H9 (cell line): ENCODE measurements around the gene ENO4. TPM values are rescaled to one million over a fixed set of nuclear protein-coding genes. Genes with fewer than 3 reads are reported as not detected.

Experiments used
- DNase-seq: peaks from one replicate; pipeline ENCODE4 v3.0.0-alpha.2; 2017
- H2AFZ ChIP-seq: one replicate; pipeline ENCODE4 v1.6.1; 2013; ENCODE audit warnings: mild to moderate bottlenecking, low read length, control low read depth, moderate library complexity
- H2AK5ac ChIP-seq: 2 replicates; pipeline ENCODE4 v1.6.1; 2013; ENCODE audit warnings: low read length, control low read depth, mixed read lengths; ENCODE audit not compliant: insufficient read length
- H2BK120ac ChIP-seq: one replicate; pipeline ENCODE4 v1.6.1; 2013; ENCODE audit warnings: low read depth, mild to moderate bottlenecking, low read length, control low read depth, inconsistent platforms; ENCODE audit not compliant: poor library complexity, severe bottlenecking
- H2BK12ac ChIP-seq: 2 replicates; pipeline ENCODE4 v1.6.1; 2013; ENCODE audit warnings: low read length, control low read depth, mixed read lengths, low read depth; ENCODE audit not compliant: insufficient read length
- H2BK15ac ChIP-seq: 2 replicates; pipeline ENCODE4 v1.6.1; 2013; ENCODE audit warnings: low read depth, low read length, control low read depth
- H2BK20ac ChIP-seq: one replicate; pipeline ENCODE4 v1.6.1; 2013; ENCODE audit warnings: low read depth, mild to moderate bottlenecking, low read length, control low read depth, inconsistent platforms; ENCODE audit not compliant: poor library complexity, severe bottlenecking
- H2BK5ac ChIP-seq: 2 replicates; pipeline ENCODE4 v1.6.1; 2013; ENCODE audit warnings: low read length, control low read depth, mixed read lengths; ENCODE audit not compliant: insufficient read length
- H3K14ac ChIP-seq: 2 replicates; pipeline ENCODE4 v1.6.1; 2013; ENCODE audit warnings: low read length, control low read depth; ENCODE audit not compliant: insufficient read depth
- H3K18ac ChIP-seq: 2 replicates; pipeline ENCODE4 v1.6.1; 2013; ENCODE audit warnings: low read depth, mild to moderate bottlenecking, mixed read lengths, low read length, control low read depth; ENCODE audit not compliant: insufficient read length
- H3K23ac ChIP-seq: 2 replicates; pipeline ENCODE4 v1.6.1; 2013; ENCODE audit warnings: low read length, control low read depth, mixed read lengths, low read depth; ENCODE audit not compliant: insufficient read length
- H3K23me2 ChIP-seq: 2 replicates; pipeline ENCODE4 v1.6.1; 2013; ENCODE audit warnings: low read depth, mild to moderate bottlenecking, mixed read lengths, low read length, control low read depth; ENCODE audit not compliant: insufficient read length, poor library complexity, severe bottlenecking
- H3K27ac ChIP-seq: 2 replicates; pipeline ENCODE4 v1.5.1; 2013; ENCODE audit warnings: low read length, control low read depth, mixed read lengths, low read depth; ENCODE audit not compliant: insufficient read length
- H3K27me3 ChIP-seq: 2 replicates; pipeline ENCODE4 v1.6.1; 2013; ENCODE audit warnings: low read length, control low read depth, inconsistent platforms; ENCODE audit not compliant: insufficient read depth
- H3K4ac ChIP-seq: 2 replicates; pipeline ENCODE4 v1.6.1; 2013; ENCODE audit warnings: low read depth, mild to moderate bottlenecking, control low read depth, inconsistent platforms, low read length, moderate library complexity
- H3K4me1 ChIP-seq: 2 replicates; pipeline ENCODE4 v1.6.1; 2013; ENCODE audit warnings: low read length, control low read depth, inconsistent platforms; ENCODE audit not compliant: insufficient read depth
- H3K4me2 ChIP-seq: 2 replicates; pipeline ENCODE4 v1.6.1; 2013; ENCODE audit warnings: low read length, control low read depth, mixed read lengths; ENCODE audit not compliant: insufficient read length, insufficient read depth
- H3K56ac ChIP-seq: 2 replicates; pipeline ENCODE4 v1.6.1; 2013; ENCODE audit warnings: low read depth, mild to moderate bottlenecking, mixed read lengths, low read length, control low read depth; ENCODE audit not compliant: insufficient read length
- H3K79me1 ChIP-seq: 2 replicates; pipeline ENCODE4 v1.6.1; 2013; ENCODE audit warnings: low read depth, mild to moderate bottlenecking, moderate library complexity, low read length, control low read depth, inconsistent platforms; ENCODE audit not compliant: insufficient read depth, poor library complexity, severe bottlenecking
- H3K79me2 ChIP-seq: 2 replicates; pipeline ENCODE4 v1.6.1; 2013; ENCODE audit warnings: low read length, control low read depth, inconsistent platforms; ENCODE audit not compliant: insufficient read depth
- H3K9ac ChIP-seq: 2 replicates; pipeline ENCODE4 v1.6.1; 2013; ENCODE audit warnings: low read length, control low read depth, mixed read lengths; ENCODE audit not compliant: insufficient read length; ENCODE audit errors: extremely low read depth
- H3K9me3 ChIP-seq: one replicate; pipeline ENCODE4 v1.6.1; 2013; ENCODE audit warnings: low read depth, low read length, inconsistent platforms; ENCODE audit not compliant: control insufficient read depth
- H3T11ph ChIP-seq: one replicate; pipeline ENCODE4 v1.6.1; 2013; ENCODE audit warnings: mild to moderate bottlenecking, low read length, control low read depth, inconsistent platforms
- H4K20me1 ChIP-seq: one replicate; pipeline ENCODE4 v1.6.1; 2013; ENCODE audit not compliant: control insufficient read depth, insufficient read length, insufficient read depth
- H4K5ac ChIP-seq: 2 replicates; pipeline ENCODE4 v1.6.1; 2013; ENCODE audit warnings: low read depth, mild to moderate bottlenecking, mixed read lengths, low read length, control low read depth; ENCODE audit not compliant: insufficient read length
- H4K8ac ChIP-seq: replicated peaks from 2 replicates; pipeline ENCODE4 v1.6.1; 2013; ENCODE audit warnings: low read length, control low read depth, mixed read lengths, low read depth; ENCODE audit not compliant: insufficient read length
- H4K91ac ChIP-seq: 2 replicates; pipeline ENCODE4 v1.6.1; 2013; ENCODE audit warnings: low read depth, mild to moderate bottlenecking, moderate library complexity, mixed read lengths, low read length, control low read depth; ENCODE audit not compliant: insufficient read length
- H3K27ac Mint-ChIP-seq, 3 experiments: 2 replicates in 2 of 3; 3 replicates in 1 of 3; pipeline ENCODE4 v1.8.0; 2020 to 2021; ENCODE audit warnings: mixed read lengths in 3 of 3, mild to moderate bottlenecking in 1 of 3, moderate library complexity in 1 of 3
- H3K27me3 Mint-ChIP-seq: 2 replicates; pipeline ENCODE4 v1.8.0; 2021; ENCODE audit warnings: low read depth, mild to moderate bottlenecking, moderate library complexity, mixed read lengths
- H3K36me3 Mint-ChIP-seq, 3 experiments: 2 replicates in 2 of 3; 3 replicates in 1 of 3; pipeline ENCODE4 v1.8.0; 2020 to 2021; ENCODE audit warnings: low read depth in 3 of 3, mixed read lengths in 3 of 3; ENCODE audit not compliant: insufficient read depth in 1 of 3
- H3K4me1 Mint-ChIP-seq, 2 experiments: 2 replicates each; pipeline ENCODE4 v1.8.0; 2020; ENCODE audit warnings: mixed read lengths in 2 of 2
- H3K4me3 Mint-ChIP-seq, 2 experiments: 2 replicates in 1 of 2; 3 replicates in 1 of 2; pipeline ENCODE4 v1.8.0; 2020 to 2021; ENCODE audit warnings: mild to moderate bottlenecking in 2 of 2, mixed read lengths in 2 of 2, moderate library complexity in 1 of 2
- H3K9me3 Mint-ChIP-seq, 2 experiments: 2 replicates in 1 of 2; 3 replicates in 1 of 2; pipeline ENCODE4 v1.8.0; 2020; ENCODE audit warnings: mild to moderate bottlenecking in 2 of 2, mixed read lengths in 2 of 2, moderate library complexity in 1 of 2
- CTCF ChIP-seq: fragments of 200-600 bp; sonication (generic); conservative IDR thresholded peaks from 3 replicates; pipeline ENCODE4 v1.8.0; 2021; ENCODE audit warnings: antibody characterized with exemption, mild to moderate bottlenecking
- WGBS: extraction: QIAGEN DNeasy Blood & Tissue Kit; methylation state at CpG from one replicate; pipeline ENCODE4 v1.1.7; 2013; ENCODE audit warnings: missing lambda C conversion rate, low lambda C conversion rate, mixed read lengths; ENCODE audit not compliant: insufficient read length; ENCODE audit errors: extremely low coverage; 5-methylcytosine and 5-hydroxymethylcytosine counted together
- total RNA-seq: library from RNA; stranded (reverse); gene quantifications from 2 replicates; pipeline ENCODE4 v1.2.1, GENCODE V29; 2021

The ENO4 gene
- total RNA-seq, 1 experiment from 2014 or later = 0.26 TPM

- H3K4me2 ChIP-seq = no peak overlapping the region
- no peaks in the 10 kb centered on the region for H3K9me3 Mint-ChIP-seq
- no peak overlapping the region for H2BK15ac ChIP-seq
- no peaks in the 10 kb centered on the region for H3K79me2 ChIP-seq
- WGBS = no CpG with 5 or more reads among the region's 7 CpGs
- no peak overlapping the region for H3K27ac ChIP-seq
- no peak overlapping the region for H2AFZ ChIP-seq
- no peaks in the 10 kb centered on the region for H3K23me2 ChIP-seq
- no peaks in the 10 kb centered on the region for H3K79me1 ChIP-seq
- peaks cover 19 to 24% of the 10 kb centered on the region in 2 experiments for H3K4me1 Mint-ChIP-seq
- no peak overlapping the region for H3K4me3 Mint-ChIP-seq
- no peak overlapping the region for H4K91ac ChIP-seq
- no peak overlapping the region for H4K8ac ChIP-seq
- H3K27me3 ChIP-seq = no peaks in the 10 kb centered on the region
- H3K14ac ChIP-seq = no peak overlapping the region
- H3K4me1 ChIP-seq = no peaks in the 10 kb centered on the region; the same call in 1 of the 2 replicates
- H3K18ac ChIP-seq = no peak overlapping the region
- no peaks in the 10 kb centered on the region for H4K20me1 ChIP-seq
- H3K4ac ChIP-seq = no peak overlapping the region
- H3K9me3 ChIP-seq = no peaks in the 10 kb centered on the region
- H3K36me3 Mint-ChIP-seq = peaks cover 0 to 10% (median 0%) of the 10 kb centered on the region in 3 experiments; a peak in 1 of 7 replicates
- H3K9ac ChIP-seq = no peak overlapping the region
- no peak overlapping the region for H2AK5ac ChIP-seq
- H3K56ac ChIP-seq = no peak overlapping the region
- TF ChIP-seq CTCF = no peak
- no peak overlapping the region for H3K27ac Mint-ChIP-seq
- no peak overlapping the region for H2BK120ac ChIP-seq
- DNase-seq = no peak
- H3K27me3 Mint-ChIP-seq = peaks cover 7% of the 10 kb centered on the region; the same call in 1 of the 2 replicates
- H4K5ac ChIP-seq = no peak overlapping the region
- no peak overlapping the region for H3T11ph ChIP-seq
- no peak overlapping the region for H2BK20ac ChIP-seq
- H2BK5ac ChIP-seq = no peak overlapping the region
- H3K23ac ChIP-seq = no peak overlapping the region
- no peak overlapping the region for H2BK12ac ChIP-seq
Observed at GRCh38 chr10:116826803-116827202, 22.5 kb upstream of the ENO4 start.
